GF-D8 (cell line): ENCODE data around the gene MTAP.

Experiments
- DNase-seq: peaks from one replicate; lab custom pipeline; 2025; lab: John Stamatoyannopoulos, UW

MTAP gene

GRCh38 chr9:21804791-21805190, 2.4 kb downstream of the MTAP start:
- no peak for DNase-seq

GRCh38 chr9:21806644-21807043, 4.2 kb downstream of the MTAP start:
- DNase-seq, result no peak

DNA sequence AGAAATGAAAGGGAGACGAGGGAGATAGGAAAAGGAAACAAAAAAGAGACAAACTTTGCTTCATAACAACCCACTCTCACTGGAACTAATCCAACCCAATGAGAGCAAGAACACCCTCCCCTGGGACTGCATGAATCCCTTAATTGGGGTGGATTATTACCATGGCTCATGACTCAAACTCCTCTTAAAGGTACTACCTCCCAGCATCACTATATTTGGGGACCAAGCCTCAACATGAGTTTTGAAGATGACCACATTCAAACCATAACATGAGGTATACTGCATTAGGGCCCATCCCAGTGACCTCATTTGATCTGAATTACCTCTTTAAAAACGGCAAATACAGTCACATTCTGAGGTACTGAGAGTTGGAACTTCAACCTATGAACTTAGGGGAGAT, 8.0 kb downstream of the MTAP start:
- no peak for DNase-seq

DNA sequence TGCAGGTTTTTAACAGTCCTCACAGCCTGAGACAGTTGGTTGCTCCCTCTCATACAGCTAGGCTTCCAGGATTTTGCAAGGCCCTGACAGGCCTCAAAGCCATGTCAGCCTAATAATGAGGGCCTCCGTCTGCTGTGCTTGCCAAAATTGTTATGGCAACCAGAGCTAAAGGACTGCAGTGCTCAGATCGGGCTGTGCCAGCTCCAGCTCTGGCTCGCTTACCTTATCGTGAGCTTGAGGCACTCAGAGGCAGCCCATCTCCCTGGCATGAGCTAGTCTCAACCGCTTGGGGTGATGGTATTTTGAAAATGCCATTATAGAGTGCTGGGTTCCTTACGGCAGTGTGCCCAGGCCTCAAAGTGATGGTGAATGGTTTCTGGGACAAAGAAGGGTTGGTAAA, 8.4 kb downstream of the MTAP start:
- DNase-seq, result no peak

- DNase-seq, result no peak
Observed at GRCh38 chr9:21811914-21812313, 9.5 kb downstream of the MTAP start.

DNA sequence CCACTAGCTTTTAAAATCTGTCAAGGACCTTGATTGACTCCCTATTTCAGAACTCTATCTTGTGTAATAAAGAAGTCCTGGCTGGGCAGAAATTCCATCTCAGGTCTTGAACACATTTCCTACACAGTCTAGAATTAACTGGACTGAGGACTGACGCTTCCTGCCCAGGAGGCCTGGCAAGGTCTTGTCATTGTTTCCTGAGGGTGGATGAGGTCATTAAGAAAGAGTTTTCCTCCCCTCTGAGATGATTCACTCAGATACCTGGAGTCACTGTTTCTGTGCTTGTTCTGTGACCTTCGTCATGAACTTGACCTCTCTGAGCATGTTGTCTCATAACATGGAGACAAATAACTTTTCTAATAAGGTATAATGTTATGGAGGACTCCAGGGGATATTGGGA, 10.0 kb downstream of the MTAP start:
- no peak for DNase-seq

- DNase-seq, result no peak
Observed at GRCh38 chr9:21812946-21813568, 10.6 kb downstream of the MTAP start.

DNA sequence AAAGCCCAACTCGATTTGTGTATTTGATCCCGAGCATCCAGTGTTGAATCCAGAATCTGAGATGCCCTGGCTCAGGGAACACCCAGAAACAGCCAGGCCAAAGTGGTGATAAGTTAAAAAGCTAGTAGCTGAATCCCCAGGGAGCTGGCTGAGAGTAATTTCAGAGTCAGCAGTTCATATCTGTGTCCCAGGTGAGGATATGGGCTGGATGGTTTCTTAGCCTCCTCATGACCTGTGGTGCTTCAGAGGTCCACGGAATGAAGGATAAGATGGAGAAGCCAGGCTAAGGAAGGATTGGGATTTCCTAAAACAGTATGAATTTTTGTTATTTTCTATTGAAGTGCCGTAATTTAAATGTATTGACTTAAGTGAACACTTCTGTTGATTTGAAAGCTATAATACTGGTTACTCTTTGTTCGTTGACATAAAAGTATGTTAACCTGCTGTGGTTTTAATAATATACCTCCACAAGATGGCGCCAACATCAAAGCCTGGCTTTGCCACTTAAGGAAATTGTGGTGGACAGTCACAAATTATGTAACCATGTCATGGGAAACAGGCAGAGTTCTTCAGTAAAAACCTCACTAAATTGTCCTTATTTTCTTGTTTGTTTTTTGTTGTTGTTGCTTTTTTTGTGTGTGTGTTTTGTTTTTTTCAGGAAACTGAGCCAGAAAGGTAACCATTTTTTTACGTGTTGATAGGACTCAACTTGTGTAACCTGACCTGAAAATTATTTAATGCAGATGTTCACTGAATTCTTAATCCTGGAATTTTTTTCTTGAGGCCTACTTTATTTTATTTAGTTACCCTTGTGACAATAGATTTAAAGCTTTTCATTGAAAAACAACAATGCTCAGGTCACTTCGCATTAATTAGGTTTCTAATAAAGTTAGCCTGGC, 11.4 kb downstream of the MTAP start:
- DNase-seq, result peak; percentile 68

GRCh38 chr9:21815643-21816042, 13.2 kb downstream of the MTAP start:
- DNase-seq, result no peak

DNA sequence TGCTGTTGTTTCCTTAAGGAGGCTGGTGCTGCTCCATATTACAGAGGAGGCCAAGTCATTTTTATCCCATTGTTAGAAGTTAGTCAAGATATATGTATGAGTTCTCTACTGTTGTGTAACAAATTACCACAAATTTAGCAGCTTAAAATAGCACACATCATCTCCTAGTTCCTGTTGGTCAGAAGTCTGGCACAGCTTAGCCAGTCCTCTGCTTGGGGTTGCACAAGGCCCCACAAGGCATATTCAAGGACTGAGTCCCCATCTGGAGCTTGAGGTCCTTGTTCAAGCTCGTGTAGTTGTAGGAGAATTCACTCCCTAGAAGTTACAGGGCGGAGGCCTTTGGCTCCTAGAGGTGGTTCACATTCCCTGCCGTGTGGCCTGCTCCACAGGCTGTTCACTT, 14.7 kb downstream of the MTAP start:
- peak; percentile 53 for DNase-seq

DNA sequence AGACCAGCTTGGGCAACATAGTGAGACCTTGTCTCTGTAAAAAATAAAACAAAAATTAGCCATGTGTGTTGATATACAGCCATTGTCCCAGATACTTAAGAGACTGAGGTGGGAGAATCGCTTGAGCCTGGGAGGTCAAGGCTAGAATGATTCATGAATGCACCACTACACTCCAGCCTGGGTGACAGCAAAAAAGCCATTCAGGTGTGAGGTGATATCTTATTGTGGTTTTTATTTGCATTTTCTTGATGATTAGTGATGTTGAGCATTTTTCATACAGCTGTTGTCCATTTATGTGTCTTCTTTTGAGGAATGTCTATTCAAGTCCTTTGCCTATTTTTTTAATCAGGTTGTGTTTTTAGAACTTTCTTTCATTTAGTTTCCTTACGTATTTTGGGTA, 23.2 kb downstream of the MTAP start:
- no peak for DNase-seq

DNA sequence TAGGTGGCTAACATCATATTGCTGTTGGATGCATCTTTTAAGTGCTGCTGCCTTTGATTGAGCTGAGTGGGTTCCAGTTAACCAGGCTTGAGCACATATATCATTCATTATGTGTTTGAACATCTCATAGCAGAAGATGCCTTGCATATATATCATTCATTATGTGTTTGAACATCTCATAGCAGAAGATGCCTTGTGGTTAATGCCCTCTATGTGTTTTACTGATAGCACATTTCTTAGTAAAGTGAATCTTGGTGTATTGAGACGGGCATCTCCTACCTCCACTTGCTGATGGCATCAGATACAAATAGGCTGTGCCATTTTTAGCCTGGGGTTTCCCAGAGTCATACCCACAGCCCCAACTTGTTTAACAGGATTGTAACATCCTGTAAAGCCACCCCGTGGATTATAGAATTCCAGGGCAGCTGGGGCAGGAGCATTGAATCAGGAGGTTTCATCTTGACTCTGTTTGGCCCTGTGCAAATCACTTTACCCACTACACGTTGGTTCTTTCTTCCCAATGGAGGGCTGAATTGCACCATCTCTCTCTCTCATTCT, 26.5 kb downstream of the MTAP start:
- DNase-seq, result no peak

- DNase-seq, result no peak
Observed at GRCh38 chr9:21830589-21830988, 28.2 kb downstream of the MTAP start.

- no peak for DNase-seq
Observed at GRCh38 chr9:21831841-21832509, 29.5 kb downstream of the MTAP start.

DNA sequence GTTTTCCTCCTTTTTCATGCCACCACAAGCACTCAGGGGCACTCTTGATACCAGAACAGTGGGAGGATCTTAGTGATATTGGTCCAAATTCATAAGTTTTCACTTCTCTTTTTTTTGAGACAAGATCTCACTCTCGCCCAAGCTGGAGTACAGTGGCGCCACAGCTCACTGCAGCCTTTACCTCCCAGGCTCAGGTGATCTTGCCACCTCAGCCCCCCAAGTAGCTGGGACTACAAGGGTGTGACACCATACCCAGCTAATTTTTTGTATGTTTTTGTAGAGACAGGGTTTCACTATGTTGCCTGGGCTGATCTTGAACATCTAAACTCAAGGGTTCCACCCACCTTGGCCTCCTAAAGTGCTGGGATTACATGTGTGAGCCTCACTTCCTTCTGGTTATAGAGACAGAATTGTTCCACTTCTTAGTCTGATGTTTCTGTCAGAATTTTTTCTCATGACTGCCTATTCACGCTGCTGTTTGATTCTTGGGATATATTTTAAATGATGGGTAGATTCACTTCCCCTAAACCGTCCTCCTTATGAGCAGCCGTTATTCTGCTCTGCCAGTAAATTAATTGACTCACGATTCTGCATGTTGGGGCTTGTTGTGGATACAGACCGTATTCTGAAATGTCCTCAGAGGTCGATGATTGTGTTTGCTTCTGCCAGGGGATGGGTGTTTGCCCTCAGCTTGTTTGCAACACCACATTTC, 30.8 kb downstream of the MTAP start:
- no peak for DNase-seq

DNA sequence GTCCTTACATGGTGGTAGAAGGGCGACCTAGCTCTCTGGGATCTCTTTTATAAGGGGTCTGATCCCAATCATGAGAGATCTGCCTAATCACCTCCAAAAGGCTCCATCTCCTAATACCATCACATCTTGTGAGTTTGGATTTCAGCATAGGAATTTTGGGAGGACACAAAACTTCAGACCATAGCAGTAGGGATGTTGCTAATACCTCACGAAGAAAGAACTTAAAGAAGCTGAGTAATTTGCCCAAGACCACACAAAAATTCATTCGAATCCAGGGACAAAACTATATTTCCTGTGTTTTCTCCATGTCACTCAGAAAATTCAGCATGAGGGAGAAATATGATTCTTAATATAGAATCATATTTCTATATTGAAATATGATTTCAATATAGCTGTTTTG, 32.7 kb downstream of the MTAP start:
- no peak for DNase-seq

DNA sequence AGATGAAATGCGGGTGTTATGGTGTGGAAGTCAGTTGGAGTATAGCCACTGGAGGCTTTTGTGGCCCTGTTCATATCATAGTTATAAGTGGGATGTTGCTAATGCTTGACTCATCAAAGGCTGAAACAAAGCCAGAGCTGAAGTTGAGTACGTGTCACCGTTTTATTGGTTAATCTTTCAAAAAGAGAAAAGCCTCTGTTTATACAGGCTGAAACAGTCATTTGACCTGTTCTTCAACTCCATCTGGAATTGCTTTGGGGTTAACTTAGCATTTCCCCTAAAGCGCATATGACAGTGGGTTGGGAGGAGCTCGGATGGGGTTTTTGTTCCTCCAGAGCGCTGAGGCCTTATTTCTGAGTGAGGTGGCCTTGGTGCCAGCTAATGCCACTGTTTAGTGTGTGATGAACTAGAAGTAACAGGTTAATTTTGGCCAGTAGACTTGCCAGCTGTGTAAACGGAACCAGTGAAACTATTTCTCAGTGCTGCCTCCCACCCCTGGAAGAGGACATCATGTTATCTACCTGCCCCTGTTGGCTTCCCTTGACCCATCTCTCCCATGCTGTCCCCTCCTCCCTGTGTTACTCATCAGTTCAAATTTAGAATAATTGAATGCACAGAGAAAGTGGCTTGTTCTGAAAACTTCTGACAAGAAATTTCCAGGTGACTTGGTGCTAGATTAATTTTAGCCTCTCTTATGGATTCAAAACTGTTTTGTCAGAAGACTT, 34.2 kb downstream of the MTAP start:
- no peak for DNase-seq

DNA sequence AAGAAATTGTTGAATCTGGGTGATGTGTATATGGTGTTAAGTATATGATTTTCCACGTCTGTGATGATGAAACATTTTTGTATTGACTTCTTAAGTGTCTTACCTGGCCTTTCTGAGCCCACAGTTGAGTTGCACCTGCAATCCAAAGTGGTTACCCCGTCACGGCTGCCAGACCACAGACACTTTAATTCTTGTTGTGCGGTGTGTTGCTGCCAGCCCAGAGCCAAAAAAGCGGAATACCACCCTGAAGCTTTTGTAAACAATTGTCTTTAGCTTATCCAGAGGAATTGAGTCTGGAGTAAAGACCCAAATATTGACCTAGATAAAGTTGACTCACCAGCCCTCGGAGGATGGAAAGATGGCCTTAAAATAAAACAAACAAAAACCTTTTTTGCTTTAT, 35.1 kb downstream of the MTAP start:
- no peak for DNase-seq

DNA sequence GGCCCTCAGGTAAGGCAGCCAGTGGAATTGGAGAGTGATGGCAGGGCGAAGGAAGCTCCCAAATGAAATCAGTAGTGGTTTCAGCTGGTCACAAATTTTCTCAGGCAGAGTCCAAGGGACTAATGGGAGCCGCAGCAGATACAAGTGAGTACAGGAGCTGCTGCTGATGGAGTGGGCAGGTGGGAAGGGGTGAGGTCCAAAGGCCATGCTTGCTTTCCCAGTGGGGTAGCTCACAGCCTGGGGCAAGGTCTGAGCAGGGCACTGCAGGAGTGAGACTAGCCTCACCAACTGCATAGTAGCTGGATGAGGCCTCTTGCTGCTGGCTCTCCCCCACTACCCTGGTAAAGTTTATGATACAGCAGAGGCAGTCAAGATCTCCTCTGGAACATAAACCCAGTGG, 38.2 kb downstream of the MTAP start:
- DNase-seq, result no peak

- DNase-seq, result no peak
Observed at GRCh38 chr9:21841133-21841532, 38.7 kb downstream of the MTAP start.

DNA sequence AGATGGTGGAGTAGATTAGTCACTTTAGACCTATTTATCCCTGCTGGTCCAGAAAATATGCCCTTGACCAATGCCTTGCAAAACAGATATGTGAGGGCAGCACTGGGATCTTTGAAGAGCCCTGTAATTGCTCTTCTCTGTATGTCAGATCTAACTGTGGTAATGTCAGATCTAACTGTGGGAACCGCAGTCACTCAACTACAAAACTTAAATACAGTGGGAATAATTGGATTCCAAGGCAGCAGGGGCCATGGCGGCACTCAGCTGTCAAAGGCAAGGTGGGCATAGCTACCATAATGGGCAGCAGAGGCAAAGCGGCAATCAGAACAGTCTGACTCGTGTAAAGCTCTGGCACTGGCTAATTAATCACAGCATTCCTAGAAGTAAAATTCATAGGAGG, 46.2 kb downstream of the MTAP start:
- no peak for DNase-seq

- DNase-seq, result no peak
Observed at GRCh38 chr9:21852754-21853153, 50.3 kb downstream of the MTAP start.
